H1 (cell line): Measurements from ENCODE around the gene ARHGAP26. TPM values are rescaled to one million over a fixed set of nuclear protein-coding genes. Genes with fewer than 3 reads are reported as not detected.

ENCODE experiments used
- CHD7 ChIP-seq: fragments of 300-600 bp; sonication (generic); IDR thresholded peaks from 2 replicates; pipeline ENCODE4 v1.7.1; 2012; ENCODE audit warnings: low read length, moderate library complexity, mild to moderate bottlenecking, inconsistent platforms; ENCODE audit not compliant: insufficient replicate concordance
- CTBP2 ChIP-seq: IDR thresholded peaks from 2 replicates; pipeline ENCODE4 v1.7.0; 2011; ENCODE audit warnings: borderline replicate concordance, mild to moderate bottlenecking, moderate library complexity, mixed read lengths, low read length; ENCODE audit not compliant: insufficient read depth, insufficient read length
- JUN ChIP-seq: IDR thresholded peaks from 2 replicates; pipeline ENCODE4 v1.6.1; 2011; ENCODE audit warnings: low read depth, mild to moderate bottlenecking, improper control_type of control experiment, low read length
- TCF12 ChIP-seq: IDR thresholded peaks from 2 replicates; pipeline ENCODE4 v1.6.1; 2011; ENCODE audit warnings: low read depth, mild to moderate bottlenecking, low read length
- TEAD4 ChIP-seq: IDR thresholded peaks from 2 replicates; pipeline ENCODE4 v1.6.1; 2012; ENCODE audit warnings: low read depth, low read length, inconsistent platforms, mixed read lengths
- polyA plus RNA-seq, 7 experiments: library from polyadenylated mRNA; depleted of rRNA in 3 of 7; stranded (reverse) in 5 of 7; unstranded in 2 of 7; fragments of >200 nt in 5 of 7; fragments of 200-250 nt in 2 of 7; gene quantifications; 1 replicate in 5 of 7; 2 replicates in 1 of 7; 4 replicates in 1 of 7; pipeline versions ENCODE4 v1.2.1 to v1.2.3, GENCODE V29; 2011 to 2013; ENCODE audit warnings: missing spikeins in 2 of 7, mixed read lengths in 2 of 7
- total RNA-seq: library from RNA; stranded (reverse); fragmentation: NEBNext Ultra II Directional; extraction: Animal tissue kit (Norgen Biotek cat#: 25700); gene quantifications from 2 replicates; pipeline ENCODE4 v1.2.1, GENCODE V29; 2021

ARHGAP26 gene
- total and polyA plus RNA-seq, 2 of the 8 experiments (the other 6 are each of a cell fraction or from before 2014, with no cell fraction given) = 7.1 to 24.8 TPM

- no peak for TF ChIP-seq CHD7
- no peak for TF ChIP-seq TEAD4
- TF ChIP-seq CTBP2 = no peak
- no peak for TF ChIP-seq TCF12
- TF ChIP-seq JUN = no peak
These were observed 378.6 kb downstream of the ARHGAP26 start (continued) for GRCh38 chr5:143148771-143149170.
